ENCODE data around the gene ZFP91.

ZFP91 gene

DNA sequence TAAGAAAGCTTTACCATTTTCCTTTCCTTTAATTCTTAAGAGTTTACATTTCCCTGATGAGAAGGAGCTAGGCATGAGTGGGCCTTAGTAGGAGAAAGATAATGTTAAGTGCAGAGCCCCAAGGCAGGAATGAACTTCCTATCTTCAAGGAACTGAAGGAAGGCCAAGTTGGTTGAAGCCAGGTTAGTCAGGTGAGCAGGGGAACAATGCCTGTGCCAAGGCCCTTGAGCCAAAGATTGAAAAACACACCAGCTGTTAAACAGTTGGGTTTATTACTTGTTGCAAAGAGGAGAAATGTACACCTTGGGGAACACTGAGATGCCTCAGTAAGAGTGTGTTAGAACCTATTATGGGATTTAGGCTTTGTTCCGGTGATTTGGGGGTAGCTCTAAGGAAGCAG, 53.6 kb downstream of the ZFP91 start:
- DNase-seq = no peak

DNA sequence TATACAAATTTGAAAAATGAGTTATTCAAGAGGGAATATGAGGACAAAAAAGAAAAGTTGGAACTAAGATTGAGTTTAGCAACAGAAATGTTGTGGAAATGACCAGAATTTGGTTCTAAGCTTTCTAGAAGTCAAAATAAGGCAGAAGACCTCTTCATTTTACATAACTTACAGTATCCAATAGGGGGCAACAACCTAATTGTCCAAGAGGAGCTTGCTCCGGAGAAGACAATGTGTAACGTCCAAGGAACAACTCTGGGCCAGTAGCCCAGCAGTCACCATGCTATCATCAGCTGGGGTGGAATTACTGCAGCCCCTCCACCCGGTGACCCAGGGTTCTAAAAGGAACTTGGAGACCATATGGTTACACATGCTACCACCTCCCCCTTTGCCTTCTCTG, 57.7 kb downstream of the ZFP91 start:
- DNase-seq = no peak

DNA sequence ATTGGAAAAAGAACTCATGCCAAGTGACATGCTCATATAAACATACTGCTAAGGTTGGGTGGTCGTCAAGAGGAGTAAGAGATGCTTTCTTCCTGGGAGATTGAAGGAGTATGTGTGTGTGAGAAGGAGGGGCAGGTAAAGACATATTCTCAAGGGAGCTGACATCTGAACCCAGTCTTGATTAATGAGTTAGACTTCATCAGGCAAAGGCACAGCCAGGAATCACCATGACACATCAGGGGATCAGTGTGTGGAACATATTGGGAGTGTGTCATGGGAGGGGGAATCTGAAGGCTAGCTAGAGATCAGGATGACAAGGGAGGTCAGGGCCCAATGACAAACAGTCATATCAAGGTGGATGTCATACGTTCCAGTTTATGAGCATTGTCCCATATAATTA, 58.5 kb downstream of the ZFP91 start:
- no peak for DNase-seq

DNA sequence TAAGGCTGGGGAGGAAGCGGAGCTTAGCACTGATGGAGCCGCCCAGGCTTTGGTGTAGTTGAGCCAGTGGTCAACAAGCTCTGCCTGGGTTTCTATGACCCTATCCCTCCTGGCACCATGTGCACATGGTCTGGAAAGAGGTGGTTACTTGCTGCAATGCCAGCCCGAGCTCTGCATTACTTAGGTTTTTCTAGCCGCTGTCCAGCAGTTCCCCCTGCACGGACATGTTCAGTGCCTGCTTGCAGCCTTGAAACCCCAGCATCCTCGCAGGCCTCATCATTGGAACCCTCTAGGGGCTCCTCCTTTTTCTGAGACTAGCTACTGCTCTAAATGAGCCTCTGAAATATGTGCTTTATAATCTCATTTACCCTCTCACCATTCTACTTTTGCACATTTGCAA, 60.2 kb downstream of the ZFP91 start:
- DNase-seq = no peak

DNA sequence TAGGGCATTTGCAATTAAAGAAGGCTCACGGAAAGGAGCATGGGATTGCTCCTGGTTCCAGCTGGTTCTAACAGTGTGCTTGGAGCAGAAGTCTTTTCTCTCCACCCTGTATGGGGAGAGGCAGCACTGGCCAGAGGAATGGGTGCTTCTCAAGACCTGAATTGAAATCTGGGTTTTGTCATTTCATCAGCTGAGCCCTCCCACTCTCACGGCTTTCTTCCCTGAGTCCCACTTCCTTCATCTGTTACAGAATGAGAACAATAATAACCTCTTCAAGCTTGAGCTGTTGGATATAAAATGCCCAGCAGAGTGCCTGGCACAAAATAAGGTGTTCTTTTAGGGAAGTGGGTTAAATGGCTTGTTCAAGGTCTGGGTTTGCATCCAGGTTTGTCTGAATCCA, 60.8 kb downstream of the ZFP91 start:
- DNase-seq = no peak

DNA sequence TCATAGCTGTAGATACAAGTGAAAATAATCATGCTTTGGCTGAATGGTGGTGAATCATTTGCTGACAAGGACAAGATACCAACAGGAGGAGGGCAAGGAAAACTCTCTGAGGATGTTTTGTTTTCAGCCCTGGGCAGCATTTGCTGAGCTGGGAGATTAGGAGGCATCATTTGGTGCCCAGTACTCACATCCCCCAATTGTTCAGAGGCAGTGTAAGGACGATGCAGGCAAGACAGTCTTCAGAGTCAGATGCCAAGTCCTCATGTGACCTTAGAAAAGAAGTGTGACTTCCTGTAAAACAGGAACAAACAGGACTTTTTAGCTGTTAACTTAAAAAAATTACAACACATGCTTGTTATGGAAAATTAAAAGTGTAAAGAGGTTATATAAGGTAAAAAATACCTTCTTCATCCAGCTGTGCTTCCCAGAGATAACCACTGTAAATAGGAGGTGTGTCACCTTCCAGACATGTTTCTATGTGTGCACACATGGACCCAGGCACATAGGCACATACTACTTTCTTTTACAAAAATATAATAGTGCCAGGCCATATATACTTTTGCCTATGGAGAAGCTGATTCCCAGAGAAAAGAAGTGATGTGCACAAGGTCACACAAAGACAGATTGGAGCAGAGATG, 61.6 kb downstream of the ZFP91 start:
- peak; percentile 13 for DNase-seq

DNA sequence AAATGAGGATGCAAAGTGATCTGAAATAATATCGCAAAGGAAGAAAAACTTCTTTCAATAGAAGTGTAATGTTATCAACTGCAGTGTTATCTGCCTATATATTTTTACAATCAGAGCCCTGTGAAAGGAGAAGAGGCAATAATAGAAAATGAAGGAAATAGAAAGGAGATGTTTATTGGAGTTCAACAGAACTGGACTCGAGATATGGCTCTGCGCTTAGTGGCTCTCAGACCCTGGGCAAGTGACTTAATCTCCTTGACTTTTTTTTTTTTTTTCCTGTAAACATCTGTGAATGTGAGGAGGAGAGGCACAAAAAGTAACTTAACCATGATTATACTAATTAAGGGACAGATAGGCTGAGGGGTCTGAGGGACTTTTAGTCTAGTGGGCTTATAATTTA, 62.5 kb downstream of the ZFP91 start:
- no peak for DNase-seq

DNA sequence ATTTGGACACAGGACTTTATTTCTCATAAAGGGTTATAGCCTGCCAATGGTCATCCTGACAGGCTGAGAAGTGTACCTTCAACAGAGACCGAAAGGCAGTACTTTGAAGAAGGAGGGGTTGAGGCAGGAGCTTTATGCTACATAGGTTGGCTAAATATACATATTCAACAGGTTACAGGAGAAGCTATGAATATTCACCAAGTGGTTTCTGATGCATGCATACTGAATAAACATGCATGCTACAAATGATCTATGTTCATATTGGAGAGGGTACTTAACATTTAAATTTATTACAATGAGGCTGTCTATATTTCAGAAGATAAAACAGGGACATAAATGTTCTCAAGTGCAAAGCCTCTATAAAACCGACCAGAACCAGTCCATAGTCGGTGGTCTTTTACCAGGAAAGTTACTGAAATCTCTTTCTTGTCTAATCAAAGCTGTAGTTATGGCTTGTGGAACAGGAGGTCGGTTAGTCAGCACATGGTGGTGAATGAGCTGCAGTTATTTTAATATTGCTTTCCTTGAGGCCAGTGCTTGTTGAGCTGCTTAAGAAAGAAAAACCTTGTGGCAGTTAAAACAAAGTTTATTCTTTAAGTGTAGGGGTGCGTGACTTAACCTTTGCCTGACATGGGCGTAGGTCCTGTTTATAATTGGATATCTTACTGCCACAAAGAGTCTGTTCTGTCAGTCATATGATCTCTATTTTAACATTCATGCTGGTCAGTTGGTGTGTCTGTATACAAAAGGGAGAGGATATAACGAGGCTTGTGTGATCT, 63.1 kb downstream of the ZFP91 start:
- no peak for DNase-seq

DNA sequence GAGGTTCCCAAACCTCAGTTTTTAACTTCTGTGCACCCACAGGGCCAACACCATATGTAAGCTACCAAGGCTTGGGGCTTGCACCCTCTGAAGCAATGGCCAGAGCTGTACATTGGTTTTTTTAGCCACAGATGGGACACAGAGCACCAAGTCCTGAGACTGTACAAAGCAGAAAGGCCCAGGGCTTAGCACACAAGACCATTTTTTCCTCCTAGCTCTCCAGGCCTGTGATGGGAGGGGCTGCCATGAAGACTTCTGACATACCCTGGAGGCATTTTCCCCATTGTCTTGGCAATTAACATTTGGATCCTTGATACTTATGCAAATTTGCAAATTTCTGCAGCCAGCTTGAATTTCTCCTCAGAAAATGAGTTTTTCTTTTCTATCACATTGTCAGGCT, 67.0 kb downstream of the ZFP91 start:
- DNase-seq = no peak

DNA sequence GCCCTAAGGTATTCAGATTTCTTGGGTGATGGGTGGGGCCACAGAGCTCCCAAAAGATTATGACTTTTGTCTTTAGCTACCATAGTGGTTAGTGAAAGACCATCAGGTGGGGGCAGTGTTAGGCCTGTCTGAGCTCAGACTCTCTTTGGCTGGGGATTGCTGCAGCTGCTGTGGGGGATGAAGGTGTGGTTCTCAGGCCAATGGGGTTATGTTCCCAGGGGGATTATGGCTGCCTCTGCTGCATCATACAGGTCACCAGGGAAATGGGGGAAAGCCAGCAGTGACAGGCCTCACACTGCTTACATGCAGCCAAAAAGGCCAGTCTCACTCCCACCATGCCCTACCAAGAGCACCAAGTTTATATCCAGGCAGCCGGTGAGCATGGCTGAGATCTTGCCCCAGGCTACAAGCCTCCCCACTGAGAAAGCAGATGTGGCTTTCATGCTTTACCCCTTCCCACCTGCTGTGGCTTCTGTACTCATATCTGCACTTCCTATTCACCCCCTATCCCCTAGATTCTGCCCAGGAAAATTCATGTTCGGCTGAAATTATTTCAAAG, 68.4 kb downstream of the ZFP91 start:
- DNase-seq = no peak

DNA sequence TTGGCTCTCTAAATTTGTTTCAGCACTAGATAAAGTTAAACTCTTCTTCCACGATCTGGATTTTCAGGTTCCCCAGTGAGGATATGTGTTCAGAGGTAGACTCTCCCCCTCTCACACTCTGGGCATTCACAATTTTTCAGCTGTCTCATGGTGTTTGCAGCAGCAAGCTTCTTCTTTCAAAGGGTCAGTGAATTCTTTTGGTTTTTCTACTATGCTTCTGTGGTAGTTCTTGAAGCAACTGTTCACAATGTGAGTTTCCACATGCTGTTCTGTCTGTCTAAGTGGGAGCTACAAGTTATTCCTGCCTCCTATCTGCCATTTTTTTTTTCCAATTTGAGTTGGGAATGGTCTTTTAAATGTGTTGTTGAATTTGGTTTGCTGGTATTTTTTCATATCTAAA, 69.0 kb downstream of the ZFP91 start:
- DNase-seq = no peak

DNA sequence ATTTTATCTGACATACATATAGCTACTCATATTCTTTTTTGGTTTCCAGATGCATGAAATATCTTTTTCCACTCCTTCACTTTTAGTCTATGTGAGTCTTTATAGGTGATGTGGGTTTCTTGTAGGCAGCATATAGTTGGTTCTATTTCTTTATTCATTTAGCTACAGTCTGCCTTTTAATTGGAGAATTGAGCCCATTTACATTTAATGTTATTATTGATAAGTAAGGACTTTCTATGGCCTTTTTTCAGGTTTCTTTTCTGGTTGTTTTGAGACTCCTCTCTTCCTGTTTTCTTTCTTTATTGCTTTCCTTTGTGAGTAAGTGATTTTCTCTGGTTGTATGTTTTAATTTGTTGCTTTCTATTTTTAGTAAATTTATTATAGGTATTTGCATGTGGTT, 70.8 kb downstream of the ZFP91 start:
- DNase-seq = no peak

DNA sequence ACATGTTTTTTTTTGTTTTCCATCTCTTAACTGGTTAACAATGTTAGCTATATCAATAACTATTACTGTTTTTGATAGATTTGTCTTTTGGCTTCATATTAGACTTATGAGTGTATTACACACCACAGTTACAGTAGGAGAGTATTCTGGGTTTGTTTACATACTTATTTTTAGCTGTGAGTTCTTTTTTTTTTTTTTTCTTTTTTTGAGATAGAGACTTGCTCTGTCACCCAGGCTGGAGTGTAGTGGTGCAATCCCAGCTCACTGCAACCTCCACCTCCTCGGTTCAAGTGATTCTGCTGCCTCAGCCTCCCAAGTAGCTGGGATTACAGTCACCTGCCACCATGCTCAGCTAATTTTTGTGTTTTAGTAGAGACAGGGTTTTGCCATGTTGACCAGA, 71.6 kb downstream of the ZFP91 start:
- no peak for DNase-seq

DNA sequence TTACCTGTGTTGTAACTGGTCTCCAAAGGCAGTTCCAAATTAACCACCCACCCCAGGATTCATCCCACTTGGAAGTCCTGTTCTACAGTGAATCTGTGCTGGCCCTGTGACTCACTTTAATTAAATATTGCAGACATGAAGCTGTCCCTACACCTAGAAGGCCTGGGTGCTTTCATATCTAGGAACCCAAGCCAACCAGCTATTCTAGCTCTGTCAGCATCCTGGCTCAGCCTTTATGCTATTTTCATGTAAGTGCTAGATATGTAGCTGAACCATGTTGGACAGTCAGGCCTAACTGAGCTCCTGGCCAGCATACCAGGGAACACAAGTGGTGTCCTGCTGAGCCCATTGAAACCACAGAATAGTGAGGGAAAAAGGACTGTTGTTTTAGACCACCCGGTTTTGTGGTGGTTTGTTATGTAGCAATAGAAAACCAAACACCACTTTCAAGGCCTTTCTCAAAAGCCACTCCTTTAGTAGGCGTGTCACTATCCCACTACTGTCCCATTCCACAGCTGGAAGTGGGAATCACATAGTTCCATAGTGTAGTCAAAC, 73.9 kb downstream of the ZFP91 start:
- DNase-seq = no peak

DNA sequence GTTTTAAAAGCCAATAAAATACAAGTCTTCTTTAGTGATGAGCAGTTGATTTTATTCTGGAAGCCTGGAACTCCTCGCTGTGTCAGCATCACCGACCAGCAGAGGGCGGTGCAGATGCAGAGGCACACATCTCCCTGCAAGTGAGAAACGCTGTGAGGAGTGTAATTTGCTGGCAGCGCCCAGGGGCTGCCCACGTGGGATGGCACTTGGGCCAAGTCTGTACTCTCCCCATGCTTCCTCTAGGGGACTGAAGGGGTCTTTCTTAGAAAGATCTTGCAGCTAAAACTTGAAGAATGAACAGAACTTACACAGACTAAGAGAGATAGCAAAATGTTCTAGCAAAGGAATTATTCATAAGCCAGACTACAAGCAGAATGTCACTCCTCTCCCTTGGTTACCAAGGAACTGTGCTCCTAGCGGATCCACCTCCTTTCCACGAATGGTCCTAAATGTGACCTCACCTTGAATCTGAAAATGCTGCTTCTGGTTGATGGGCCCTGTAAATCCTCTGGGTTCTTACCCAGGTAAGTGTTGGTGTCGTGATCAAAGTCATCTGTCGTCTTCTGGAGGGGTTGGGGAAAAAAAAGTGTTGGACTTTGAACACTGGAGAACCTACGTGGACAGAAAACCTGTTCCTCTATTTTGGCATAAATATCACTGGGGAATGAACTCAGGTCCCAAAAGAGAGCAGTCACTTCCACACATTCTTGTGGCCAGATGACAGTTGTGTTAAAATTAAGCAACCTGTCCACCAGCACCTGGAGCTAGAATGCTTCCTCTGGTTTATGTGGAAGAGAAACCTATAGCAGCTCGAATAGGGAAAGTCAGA, 75.4 kb downstream of the ZFP91 start:
- peak; percentile 17 for DNase-seq

DNA sequence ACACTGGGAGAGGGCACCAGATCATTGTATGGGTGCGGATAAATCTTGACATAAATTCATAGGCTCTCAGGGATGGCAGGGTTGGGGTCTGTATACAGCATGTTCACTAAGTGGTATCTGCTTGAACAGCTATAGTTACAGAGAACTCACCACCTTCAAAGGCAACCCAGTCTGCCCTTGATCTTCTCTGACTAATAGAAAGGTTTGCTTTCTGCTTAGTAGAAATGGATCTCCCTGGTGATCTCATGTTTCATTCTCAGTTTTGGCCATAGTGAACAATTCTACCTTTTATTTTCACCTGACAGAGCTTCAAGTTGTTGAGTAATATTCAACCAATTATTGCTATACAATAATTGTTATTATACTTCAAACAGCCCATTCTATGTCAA, 76.0 kb downstream of the ZFP91 start:
- DNase-seq = no peak

DNA sequence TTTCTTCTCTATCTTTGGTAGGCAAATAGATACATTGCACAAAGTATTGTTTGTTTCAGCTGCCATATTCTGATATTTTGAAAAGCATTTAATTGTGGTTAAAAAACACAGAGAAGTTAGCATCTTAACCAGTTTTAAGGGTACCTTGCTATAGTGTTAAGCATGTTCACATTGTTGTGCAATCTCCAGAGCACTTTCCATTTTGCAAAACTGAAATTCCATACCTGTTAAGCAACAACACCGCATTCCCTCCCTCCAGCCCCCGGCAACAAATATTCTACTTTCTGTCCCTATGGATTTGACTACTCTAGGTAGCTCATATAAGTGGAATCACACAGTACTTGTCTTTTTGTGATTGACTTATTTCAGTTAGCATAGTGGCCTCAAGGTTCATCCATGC, 77.5 kb downstream of the ZFP91 start:
- no peak for DNase-seq

DNA sequence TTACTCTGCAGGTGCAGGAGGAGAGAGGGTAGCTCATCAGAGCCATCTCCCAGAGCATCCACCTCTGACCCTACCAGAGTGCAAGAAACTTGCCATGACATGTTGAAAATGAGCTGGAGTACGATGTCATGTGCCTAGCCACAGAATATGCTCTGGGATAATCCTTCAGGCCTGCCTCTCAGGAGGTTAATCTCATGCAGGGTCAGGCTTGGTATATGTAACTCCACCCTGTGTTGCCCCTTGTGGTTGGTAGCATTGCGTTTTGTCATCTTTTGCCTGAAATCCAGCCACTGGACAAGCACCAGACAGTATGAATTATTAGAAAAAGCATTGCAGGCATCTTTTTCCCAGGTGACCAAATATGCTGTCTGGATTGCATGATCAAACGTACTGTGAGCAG, 79.8 kb downstream of the ZFP91 start:
- no peak for DNase-seq

DNA sequence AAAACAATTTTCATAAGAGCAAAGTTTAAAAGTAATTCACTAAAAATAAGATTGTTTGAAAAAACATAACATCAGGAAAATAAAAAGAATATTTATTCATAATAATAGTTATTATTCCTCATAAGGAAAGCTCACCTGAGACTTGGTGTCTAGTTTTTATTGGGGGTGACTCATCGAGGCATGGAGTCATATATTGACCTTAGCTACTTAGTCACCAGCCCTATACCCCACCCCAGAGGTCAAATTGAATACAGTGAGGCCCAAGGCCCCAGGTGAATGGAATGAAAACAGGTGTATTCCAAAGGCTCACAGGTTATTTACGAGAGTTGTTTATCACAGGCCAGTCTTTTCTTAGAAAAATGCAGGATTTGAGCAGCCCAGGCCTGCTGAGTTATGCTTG, 80.5 kb downstream of the ZFP91 start:
- DNase-seq = no peak

DNA sequence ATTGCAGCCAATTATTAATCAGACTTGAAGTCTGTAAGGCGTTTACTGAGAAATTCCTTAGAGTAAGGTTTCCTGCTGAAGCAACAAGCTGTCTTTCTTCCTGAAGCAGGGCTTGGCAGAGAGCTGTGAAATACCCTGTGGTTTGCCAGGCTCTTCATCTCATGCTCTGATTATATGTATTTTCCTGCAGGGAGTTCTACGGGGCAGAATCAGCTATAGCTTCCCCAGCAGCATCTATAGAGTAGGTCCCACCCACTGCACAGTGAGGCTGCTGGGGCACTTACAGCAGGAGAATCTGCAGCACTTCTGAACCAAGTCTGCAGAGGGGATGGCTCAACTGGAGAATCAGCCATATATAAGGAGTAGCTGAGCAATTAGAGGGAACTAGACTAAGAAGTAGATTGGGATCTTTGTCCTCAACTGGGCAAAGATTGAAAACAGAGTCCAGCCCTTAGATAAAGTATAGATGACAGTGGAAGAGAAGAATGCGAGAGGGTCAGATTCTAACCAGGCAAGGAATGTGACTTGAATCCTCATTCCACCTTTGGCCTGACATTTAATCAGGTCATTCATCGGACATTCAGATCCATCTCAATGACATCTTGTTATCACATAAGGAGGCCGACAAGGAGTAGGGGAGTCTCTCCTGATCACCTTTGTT, 81.2 kb downstream of the ZFP91 start:
- DNase-seq = no peak

All from GF-D8 (cell line).